Keratinocyte (primary cell): ENCODE results near the gene PRKCE. TPM values are rescaled to one million over a fixed set of nuclear protein-coding genes. Genes with fewer than 3 reads are reported as not detected.

Source experiments
- DNase-seq: peaks from one replicate; pipeline ENCODE4 v3.0.0-alpha.2; 2011; ENCODE audit warnings: low read depth, missing footprints, low spot score
- FAIRE-seq: peaks from 2 replicates; lab custom pipeline; 2011; peaks lifted over from hg19 to GRCh38; lab: Jason Lieb, UNC
- H2AFZ ChIP-seq: 2 replicates; pipeline ENCODE4 v1.6.0; 2012; ENCODE audit warnings: low read length, control low read depth, inconsistent platforms; ENCODE audit not compliant: control insufficient read depth
- H3K27ac ChIP-seq: 2 replicates; pipeline ENCODE4 v1.5.1; 2011; ENCODE audit warnings: low read length; ENCODE audit not compliant: control insufficient read depth, insufficient read depth
- H3K27me3 ChIP-seq: 3 replicates; pipeline ENCODE4 v1.6.0; 2011; ENCODE audit warnings: low read length; ENCODE audit not compliant: control insufficient read depth, insufficient read depth; ENCODE audit errors: extremely low read depth
- H3K36me3 ChIP-seq, 2 experiments: 2 replicates in 1 of 2; 3 replicates in 1 of 2; pipeline ENCODE4 v1.5.1; 2011; ENCODE audit warnings: low read length in 2 of 2, mild to moderate bottlenecking in 1 of 2; ENCODE audit not compliant: control insufficient read depth in 2 of 2, insufficient read depth in 2 of 2; ENCODE audit errors: extremely low read depth in 1 of 2
- H3K4me1 ChIP-seq: 3 replicates; pipeline ENCODE4 v1.5.1; 2011; ENCODE audit warnings: low read length; ENCODE audit not compliant: control insufficient read depth, insufficient read depth; ENCODE audit errors: extremely low read depth
- H3K4me2 ChIP-seq: 3 replicates; pipeline ENCODE4 v1.6.0; 2011; ENCODE audit warnings: low read depth, low read length; ENCODE audit not compliant: control insufficient read depth, insufficient read depth; ENCODE audit errors: extremely low read depth
- H3K4me3 ChIP-seq, 3 experiments: fragments of 200-600 bp in 1 of 3; sonication (generic) in 1 of 3; 2 replicates in 2 of 3; 3 replicates in 1 of 3; pipeline ENCODE4 v1.5.1; 2011 to 2016; ENCODE audit warnings: low read length in 3 of 3, mild to moderate bottlenecking in 3 of 3, control low read depth in 2 of 3, inconsistent platforms in 1 of 3, low read depth in 1 of 3, mixed read lengths in 1 of 3, mixed run types in 1 of 3, moderate library complexity in 1 of 3; ENCODE audit not compliant: control insufficient read depth in 2 of 3, insufficient read depth in 2 of 3; ENCODE audit errors: extremely low read depth in 1 of 3
- H3K79me2 ChIP-seq: 2 replicates; pipeline ENCODE4 v1.6.0; 2012; ENCODE audit warnings: low read length; ENCODE audit not compliant: control insufficient read depth, insufficient read depth
- H3K9ac ChIP-seq: 3 replicates; pipeline ENCODE4 v1.6.0; 2011; ENCODE audit warnings: low read length; ENCODE audit not compliant: control insufficient read depth, insufficient read depth; ENCODE audit errors: extremely low read depth
- H3K9me1 ChIP-seq: 3 replicates; pipeline ENCODE4 v1.6.0; 2011; ENCODE audit warnings: low read length; ENCODE audit not compliant: control insufficient read depth, insufficient read depth; ENCODE audit errors: extremely low read depth
- H3K9me3 ChIP-seq: 2 replicates; pipeline ENCODE4 v1.5.1; 2012; ENCODE audit warnings: low read depth, low read length; ENCODE audit not compliant: control insufficient read depth
- H4K20me1 ChIP-seq: 3 replicates; pipeline ENCODE4 v1.6.0; 2011; ENCODE audit warnings: low read length; ENCODE audit not compliant: control insufficient read depth, insufficient read depth; ENCODE audit errors: extremely low read depth
- EZH2 ChIP-seq: IDR thresholded peaks from one replicate; pipeline ENCODE4 v1.6.1; 2012; ENCODE audit warnings: inconsistent platforms, mild to moderate bottlenecking, low read length, moderate library complexity
- dilution Hi-C: fragments of 300-500 bp; cut with MboI; formaldehyde crosslinking; loops from one replicate; pipeline ENCODE4 v1.7.0; 2020; ENCODE audit warnings: low sequenced_read_pairs; ENCODE audit not compliant: extremely low pct_ligation_motif_present
- polyA plus RNA-seq, 5 experiments: library from polyadenylated mRNA; depleted of rRNA in 3 of 5; stranded (reverse) in 3 of 5; stranded (forward) in 1 of 5; unstranded in 1 of 5; fragments of >200 nt; gene quantifications; 1 replicate in 1 of 5; 2 replicates in 3 of 5; 3 replicates in 1 of 5; pipeline versions ENCODE4 v1.2.1 to v1.2.3, GENCODE V29; 2011 to 2012; ENCODE audit warnings: missing spikeins in 2 of 5, low read depth in 1 of 5, low replicate concordance in 1 of 5
- TF ChIP-seq, protein P1 (sequence below), 3 experiments: IDR thresholded peaks in 1 of 3; conservative IDR thresholded peaks in 1 of 3; optimal IDR thresholded peaks in 1 of 3; 2 replicates in 2 of 3; 3 replicates in 1 of 3; pipeline versions ENCODE3 to v1.5.1; 2011; ENCODE audit warnings: low read length in 3 of 3, mild to moderate bottlenecking in 3 of 3, moderate library complexity in 2 of 3, control low read depth in 1 of 3, inconsistent platforms in 1 of 3; ENCODE audit not compliant: insufficient read depth in 2 of 3; ENCODE audit errors: extremely low read depth in 1 of 3

The PRKCE gene
- polyA plus RNA-seq, 1 donor (not counting 4 experiments of a cell fraction or from before 2014, with no cell fraction given) = 2.0 TPM

DNA sequence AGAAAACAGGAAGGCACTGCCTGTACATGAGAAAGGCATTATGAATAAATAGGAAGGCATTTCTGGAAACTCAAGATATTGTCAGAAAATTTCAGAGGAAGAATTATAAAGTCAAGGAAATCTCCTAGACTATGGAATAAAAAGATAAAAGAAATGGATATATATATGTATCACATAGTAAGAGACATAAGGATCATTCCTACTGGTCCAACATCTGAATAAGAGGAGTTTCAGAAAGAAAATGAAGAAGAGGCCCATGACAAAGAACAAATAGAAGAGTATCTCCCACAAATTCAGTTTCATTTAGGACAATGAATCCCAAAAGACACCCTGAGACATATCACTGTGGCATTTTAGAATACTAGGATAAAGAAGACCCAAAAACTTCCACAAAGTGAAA is 178.8 kb downstream of the PRKCE start:
- Histone ChIP-seq H3K27ac (no peak overlapping the region), H3K4me2 (no peak overlapping the region), H3K9me3 (peaks cover 4% of the 10 kb centered on the region), H3K9ac (no peak overlapping the region), H3K36me3 (no peaks in the 10 kb centered on the region), H3K4me1 (no peaks in the 10 kb centered on the region), H3K4me3 (no peak overlapping the region), H3K27me3 (no peaks in the 10 kb centered on the region), H2AFZ (no peak overlapping the region), H4K20me1 (no peaks in the 10 kb centered on the region), H3K79me2 (no peaks in the 10 kb centered on the region), H3K9me1 (no peaks in the 10 kb centered on the region)
- no peak for DNase-seq
- FAIRE-seq = no peak
- TF ChIP-seq, protein P1, sequence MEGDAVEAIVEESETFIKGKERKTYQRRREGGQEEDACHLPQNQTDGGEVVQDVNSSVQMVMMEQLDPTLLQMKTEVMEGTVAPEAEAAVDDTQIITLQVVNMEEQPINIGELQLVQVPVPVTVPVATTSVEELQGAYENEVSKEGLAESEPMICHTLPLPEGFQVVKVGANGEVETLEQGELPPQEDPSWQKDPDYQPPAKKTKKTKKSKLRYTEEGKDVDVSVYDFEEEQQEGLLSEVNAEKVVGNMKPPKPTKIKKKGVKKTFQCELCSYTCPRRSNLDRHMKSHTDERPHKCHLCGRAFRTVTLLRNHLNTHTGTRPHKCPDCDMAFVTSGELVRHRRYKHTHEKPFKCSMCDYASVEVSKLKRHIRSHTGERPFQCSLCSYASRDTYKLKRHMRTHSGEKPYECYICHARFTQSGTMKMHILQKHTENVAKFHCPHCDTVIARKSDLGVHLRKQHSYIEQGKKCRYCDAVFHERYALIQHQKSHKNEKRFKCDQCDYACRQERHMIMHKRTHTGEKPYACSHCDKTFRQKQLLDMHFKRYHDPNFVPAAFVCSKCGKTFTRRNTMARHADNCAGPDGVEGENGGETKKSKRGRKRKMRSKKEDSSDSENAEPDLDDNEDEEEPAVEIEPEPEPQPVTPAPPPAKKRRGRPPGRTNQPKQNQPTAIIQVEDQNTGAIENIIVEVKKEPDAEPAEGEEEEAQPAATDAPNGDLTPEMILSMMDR (optimal IDR thresholded peaks at IDR 0.05 in 1 of 3, IDR thresholded peaks at IDR 0.05 in 1 of 3, conservative IDR thresholded peaks at IDR 0.05 in 1 of 3; ENCODE audit: extremely low read depth in 1 of 3, insufficient read depth in 2 of 3, low read length in 3 of 3) = no peak
- no peak for TF ChIP-seq EZH2
- dilution Hi-C loops = no loop called here

DNA sequence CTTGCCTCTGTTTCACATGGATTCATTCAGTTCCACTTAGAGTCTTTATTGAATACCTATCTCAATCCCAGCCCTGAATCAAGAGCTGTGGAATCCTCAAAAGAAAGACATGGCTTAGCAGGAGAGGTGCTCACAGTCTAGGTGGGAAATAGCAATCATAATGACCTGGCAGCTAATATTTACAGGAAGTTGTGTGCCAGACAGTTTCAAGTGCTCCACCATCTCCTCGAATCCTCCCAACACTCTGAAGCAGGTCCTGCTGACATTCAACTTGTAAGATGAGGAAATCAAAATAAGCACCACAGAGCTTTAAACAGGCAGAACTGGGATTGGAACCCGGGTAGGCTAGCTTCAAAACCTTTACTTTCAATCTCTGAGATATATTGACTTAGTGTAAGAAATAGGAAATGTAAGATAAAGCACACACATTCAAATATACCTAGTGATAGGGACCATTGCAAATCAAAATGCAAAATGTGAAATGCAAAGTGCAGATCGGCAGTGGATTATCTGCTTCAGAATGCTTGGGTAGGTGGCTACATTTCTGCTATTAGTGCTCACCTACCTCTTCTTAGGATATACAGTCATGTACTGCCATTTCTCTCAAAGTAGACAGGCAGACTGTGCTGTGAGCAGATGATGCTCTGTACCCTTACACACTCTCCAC is 182.0 kb downstream of the PRKCE start:
- dilution Hi-C loops = no loop called here
- Histone ChIP-seq H3K4me2 (no peak overlapping the region), H3K27ac (no peak overlapping the region), H4K20me1 (no peaks in the 10 kb centered on the region), H3K79me2 (no peaks in the 10 kb centered on the region), H3K4me1 (no peaks in the 10 kb centered on the region), H3K27me3 (no peaks in the 10 kb centered on the region), H3K9ac (no peak overlapping the region), H2AFZ (no peak overlapping the region), H3K9me1 (no peaks in the 10 kb centered on the region), H3K9me3 (peaks cover 4% of the 10 kb centered on the region), H3K36me3 (no peaks in the 10 kb centered on the region), H3K4me3 (no peak overlapping the region)
- no peak for TF ChIP-seq EZH2
- TF ChIP-seq, protein P1 (optimal IDR thresholded peaks at IDR 0.05 in 1 of 3, IDR thresholded peaks at IDR 0.05 in 1 of 3, conservative IDR thresholded peaks at IDR 0.05 in 1 of 3; ENCODE audit: extremely low read depth in 1 of 3, insufficient read depth in 2 of 3, low read length in 3 of 3) = no peak
- FAIRE-seq (no peak), DNase-seq (no peak)
